Mucosa of descending colon (tissue), 3 donors: Measurements from ENCODE around the gene DNAJB13. TPM values are rescaled to one million over a fixed set of nuclear protein-coding genes. Genes with fewer than 3 reads are reported as not detected.

Source experiments
- ATAC-seq: fragments of 200-7000 bp; cut with Tn5 transposase; one replicate; pipeline ENCODE4 v1.9.1; 2020; ENCODE audit warnings: mild to moderate bottlenecking, moderate library complexity
- DNase-seq, 3 donors: peaks; one replicate each; pipeline ENCODE4 v3.0.0-alpha.2; 2020
- H3K36me3 ChIP-seq: fragments of 200-600 bp; one replicate; pipeline ENCODE4 v1.8.0; 2021; ENCODE audit warnings: low read depth, mild to moderate bottlenecking
- H3K4me1 ChIP-seq: fragments of 200-600 bp; one replicate; pipeline ENCODE4 v1.8.0; 2021; ENCODE audit warnings: low read depth, mild to moderate bottlenecking
- H3K4me3 ChIP-seq: fragments of 200-600 bp; one replicate; pipeline ENCODE4 v1.8.0; 2021; ENCODE audit warnings: mild to moderate bottlenecking
- H3K9me3 ChIP-seq: fragments of 200-600 bp; one replicate; pipeline ENCODE4 v1.8.0; 2021; ENCODE audit warnings: mild to moderate bottlenecking
- CTCF ChIP-seq: fragments of 200-600 bp; IDR thresholded peaks from one replicate; pipeline ENCODE4 v1.8.0; 2022; ENCODE audit warnings: antibody characterized with exemption, mild to moderate bottlenecking
- intact Hi-C, 2 donors: fragments of 100-400 bp; cut with DNase I in 1 of 2; cut with micrococcal nuclease in 1 of 2; formaldehyde crosslinking; loops; one replicate each; pipeline versions ENCODE4 v1.11.0 to v1.11.1; 2022; cut with DNase I, micrococcal nuclease
- total RNA-seq, 3 donors: library from RNA; stranded (reverse); fragmentation: NEBNext Ultra II Directional in 2 of 3; extraction: Animal tissue kit (Norgen Biotek cat#: 25700) in 2 of 3; gene quantifications; one replicate each; pipeline versions ENCODE4 v1.2.1 to v1.2.4, GENCODE V29; 2021 to 2023
- donor health status: DM: no; HTN: no; CAD: no; lungs with moderate emphysema.
- donor health status: DM: no; HTN: no; CAD: no.
- donor health status: DM: no; HTN: yes; CAD: no.

Gene DNAJB13
- total RNA-seq, 3 donors from 2014 or later = not detected

GRCh38 chr11:73944901-73945300 lies 5.9 kb upstream of the DNAJB13 start:
- no peak for DNase-seq
- TF ChIP-seq CTCF = no peak
- no peak for ATAC-seq

DNA sequence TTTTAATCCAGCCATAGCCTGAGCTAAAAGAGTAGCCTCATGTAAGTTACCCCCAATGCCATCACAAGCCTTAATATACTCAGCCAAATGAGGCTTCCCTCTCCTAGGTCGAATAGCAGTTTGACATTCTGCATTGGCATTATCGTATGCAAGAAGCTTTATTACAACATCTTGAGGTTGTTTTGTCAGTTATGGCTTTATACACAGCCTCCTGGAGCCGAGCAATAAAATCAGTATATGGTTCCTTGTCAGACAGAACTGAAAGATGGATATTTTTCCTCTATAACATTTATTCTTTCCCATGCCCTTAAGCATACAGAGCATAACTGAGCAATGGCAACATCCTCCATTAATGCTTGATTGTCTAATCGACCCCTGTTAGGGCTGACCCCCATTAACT lies 5.4 kb upstream of the DNAJB13 start:
- intact Hi-C loops = no loop called here

More at GRCh38 chr11:73944901-73945300, 5.9 kb upstream of the DNAJB13 start:
- Histone ChIP-seq H3K4me1 (peaks cover 3% of the 10 kb centered on the region), H3K36me3 (no peaks in the 10 kb centered on the region), H3K4me3 (no peak overlapping the region), H3K9me3 (peaks cover 7% of the 10 kb centered on the region)
- intact Hi-C loops = no loop called here

DNA sequence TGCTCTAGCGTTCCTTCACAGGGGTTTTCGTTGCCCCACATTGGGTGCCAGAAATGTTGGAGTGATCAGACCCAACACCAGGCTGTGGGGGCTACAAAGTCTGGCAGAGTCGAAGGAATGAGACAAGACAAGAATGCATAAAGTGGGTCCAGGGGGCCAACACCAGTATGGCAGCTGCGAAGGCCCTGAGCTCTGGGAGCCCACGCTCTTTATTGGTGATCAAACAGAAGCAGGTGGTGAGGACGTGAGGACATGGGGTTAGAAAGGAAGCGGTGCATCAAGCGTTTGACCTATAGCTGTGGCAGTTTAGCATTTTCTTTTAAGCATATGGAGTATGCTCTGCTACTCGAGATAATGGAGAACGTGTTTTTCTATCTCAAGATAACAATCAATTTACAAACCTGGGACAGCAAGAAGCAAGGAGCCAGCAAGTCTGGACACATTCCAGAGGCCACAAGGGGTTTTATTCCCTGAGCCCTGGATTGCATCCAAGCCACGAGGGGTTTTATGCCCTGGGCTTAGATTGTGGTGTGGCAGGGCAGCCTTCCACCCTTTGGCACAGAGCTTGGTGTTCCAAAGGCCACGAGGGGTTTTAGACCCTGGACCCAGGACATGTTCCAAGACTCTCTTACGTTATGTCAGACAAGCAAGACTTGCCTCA lies 3.9 kb upstream of the DNAJB13 start:
- intact Hi-C loops = no loop called here
- TF ChIP-seq CTCF = no peak
- Histone ChIP-seq H3K4me1 (peaks cover 3% of the 10 kb centered on the region), H3K9me3 (peaks cover 2% of the 10 kb centered on the region), H3K36me3 (no peaks in the 10 kb centered on the region), H3K4me3 (no peak overlapping the region)
- DNase-seq (no peak), ATAC-seq (no peak)

More for the DNA sequence above, 5.4 kb upstream of the DNAJB13 start:
- Histone ChIP-seq H3K36me3 (no peaks in the 10 kb centered on the region), H3K4me1 (peaks cover 3% of the 10 kb centered on the region), H3K9me3 (peaks cover 7% of the 10 kb centered on the region), H3K4me3 (no peak overlapping the region)
- TF ChIP-seq CTCF = no peak
- DNase-seq (no peak), ATAC-seq (peak; percentile 54)

GRCh38 chr11:73949246-73949645 lies 1.6 kb upstream of the DNAJB13 start:
- no peak for TF ChIP-seq CTCF
- intact Hi-C loops = no loop called here
- ATAC-seq (no peak), DNase-seq (no peak)
- Histone ChIP-seq H3K4me3 (no peak overlapping the region), H3K36me3 (no peaks in the 10 kb centered on the region), H3K4me1 (peaks cover 3% of the 10 kb centered on the region), H3K9me3 (no peaks in the 10 kb centered on the region)

DNA sequence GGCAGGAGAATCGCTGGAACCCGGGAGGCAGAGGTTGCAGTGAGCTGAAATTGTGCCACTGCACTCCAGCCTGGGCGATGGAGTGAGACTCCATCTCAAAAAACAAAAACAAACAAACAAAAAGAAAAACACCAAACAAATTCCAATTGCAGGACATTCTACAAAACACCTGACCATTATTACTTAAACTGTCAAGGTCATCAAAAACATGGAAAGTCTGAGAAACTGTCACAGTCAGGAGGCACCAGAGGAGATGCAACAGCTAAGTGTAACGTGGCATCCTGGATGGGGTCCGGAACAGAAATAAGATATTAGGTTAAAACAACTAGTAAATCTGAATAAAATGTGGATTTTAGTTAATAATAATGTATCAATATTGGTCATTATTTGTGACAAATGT lies 914 bp upstream of the DNAJB13 start:
- Histone ChIP-seq H3K9me3 (no peaks in the 10 kb centered on the region), H3K4me3 (no peak overlapping the region), H3K4me1 (peaks cover 3% of the 10 kb centered on the region), H3K36me3 (no peaks in the 10 kb centered on the region)
- intact Hi-C loops = no loop called here
- ATAC-seq (no peak), DNase-seq (no peak)
- TF ChIP-seq CTCF = no peak

DNA sequence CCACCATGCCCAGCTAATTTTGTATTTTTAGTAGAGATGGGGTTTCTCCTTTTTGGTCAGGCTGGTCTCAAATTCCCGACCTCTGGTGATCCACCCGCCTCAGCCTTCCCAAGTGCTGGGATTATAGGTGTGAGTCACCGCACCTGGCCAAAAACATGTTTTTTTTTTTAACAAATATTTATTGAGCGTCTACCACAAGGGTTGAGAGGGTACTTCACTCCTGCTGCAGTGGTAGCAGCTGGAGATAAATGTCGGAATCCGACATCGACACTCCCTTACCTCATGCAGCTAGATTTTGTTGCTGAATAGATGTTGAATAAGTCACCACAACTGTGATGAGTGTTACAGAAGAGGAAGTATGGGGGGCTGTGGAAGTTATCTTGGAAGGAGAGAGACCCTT lies 971 bp downstream of the DNAJB13 start:
- Histone ChIP-seq H3K4me3 (no peak overlapping the region), H3K9me3 (no peaks in the 10 kb centered on the region), H3K4me1 (no peaks in the 10 kb centered on the region), H3K36me3 (no peaks in the 10 kb centered on the region)
- no peak for ATAC-seq
- TF ChIP-seq CTCF = no peak
- intact Hi-C loops = no loop called here
- DNase-seq = no peak
